Fibroblast of lung (primary cell): ENCODE measurements around the gene RAPGEF5. TPM values are rescaled to one million over a fixed set of nuclear protein-coding genes. Genes with fewer than 3 reads are reported as not detected.

ENCODE experiments used
- DNase-seq, 2 donors: peaks; one replicate each; pipeline versions ENCODE4 v3.0.0 to v3.0.0-alpha.2; 2010; ENCODE audit warnings: low read depth in 2 of 2
- H2AFZ ChIP-seq: 2 replicates; pipeline ENCODE4 v1.5.1; 2012; ENCODE audit warnings: low read length, control low read depth, inconsistent platforms
- H3K27ac ChIP-seq: 2 replicates; pipeline ENCODE4 v1.5.1; 2011; ENCODE audit warnings: low read length, control low read depth; ENCODE audit not compliant: insufficient read depth
- H3K27me3 ChIP-seq: 2 replicates; pipeline ENCODE4 v1.5.1; 2011; ENCODE audit warnings: mild to moderate bottlenecking, low read length; ENCODE audit not compliant: control insufficient read depth, insufficient read depth
- H3K36me3 ChIP-seq: 2 replicates; pipeline ENCODE4 v1.5.1; 2011; ENCODE audit warnings: low read length; ENCODE audit not compliant: control insufficient read depth, insufficient read depth
- H3K4me1 ChIP-seq: 2 replicates; pipeline ENCODE4 v1.5.1; 2011; ENCODE audit warnings: low read length; ENCODE audit not compliant: control insufficient read depth, insufficient read depth; ENCODE audit errors: extremely low read depth
- H3K4me2 ChIP-seq: 2 replicates; pipeline ENCODE4 v1.5.1; 2011; ENCODE audit warnings: low read length, control low read depth; ENCODE audit not compliant: insufficient read depth; ENCODE audit errors: extremely low read depth
- H3K4me3 ChIP-seq, 4 experiments: fragments of 200-600 bp in 1 of 4; sonication (generic) in 1 of 4; replicated peaks in 1 of 4; 2 replicates each; pipeline ENCODE4 v1.5.1; 2011 to 2016; ENCODE audit warnings: low read length in 4 of 4, low read depth in 3 of 4, mild to moderate bottlenecking in 3 of 4, control low read depth in 2 of 4, inconsistent platforms in 1 of 4, mixed read lengths in 1 of 4; ENCODE audit not compliant: insufficient read depth in 1 of 4; ENCODE audit errors: control extremely low read depth in 1 of 4
- H3K79me2 ChIP-seq: 2 replicates; pipeline ENCODE4 v1.5.1; 2012; ENCODE audit warnings: mild to moderate bottlenecking, low read length, inconsistent platforms; ENCODE audit not compliant: control insufficient read depth, insufficient read depth
- H3K9ac ChIP-seq: 2 replicates; pipeline ENCODE4 v1.5.1; 2011; ENCODE audit warnings: mild to moderate bottlenecking, low read length, control low read depth; ENCODE audit not compliant: insufficient read depth
- H3K9me3 ChIP-seq: 2 replicates; pipeline ENCODE4 v1.5.1; 2012; ENCODE audit warnings: low read depth, low read length; ENCODE audit not compliant: control insufficient read depth, insufficient read depth
- H4K20me1 ChIP-seq: 2 replicates; pipeline ENCODE4 v1.5.1; 2011; ENCODE audit warnings: low read length; ENCODE audit not compliant: control insufficient read depth, insufficient read depth; ENCODE audit errors: extremely low read depth
- EZH2 ChIP-seq: IDR thresholded peaks from 2 replicates; pipeline ENCODE4 v1.5.1; 2012; ENCODE audit warnings: low read length, control low read depth, mild to moderate bottlenecking; ENCODE audit errors: missing control alignments
- polyA plus RNA-seq, 2 donors: library from polyadenylated mRNA; depleted of rRNA in 1 of 2; stranded (reverse) in 1 of 2; unstranded in 1 of 2; fragments of >200 nt; gene quantifications; 2 replicates each; pipeline ENCODE4 v1.2.1, GENCODE V29; 2011 to 2012; ENCODE audit warnings: missing spikeins in 1 of 2
- total RNA-seq: library from RNA; depleted of rRNA; stranded (reverse); fragments of >200 nt; gene quantifications from 2 replicates; pipeline ENCODE4 v1.2.1, GENCODE V29; 2014
- TF ChIP-seq, protein P1 (sequence below), 2 donors: IDR thresholded peaks in 1 of 2; conservative IDR thresholded peaks in 1 of 2; 1 replicate in 1 of 2; 2 replicates in 1 of 2; pipeline ENCODE4 v1.5.1; 2011 to 2012; ENCODE audit warnings: low read length in 2 of 2, control low read depth in 1 of 2, inconsistent platforms in 1 of 2, low read depth in 1 of 2, mild to moderate bottlenecking in 1 of 2

The RAPGEF5 gene
- total and polyA plus RNA-seq, 2 donors (not counting 1 experiment from before 2014, with no cell fraction given), result 1.4 to 1.5 TPM

DNA sequence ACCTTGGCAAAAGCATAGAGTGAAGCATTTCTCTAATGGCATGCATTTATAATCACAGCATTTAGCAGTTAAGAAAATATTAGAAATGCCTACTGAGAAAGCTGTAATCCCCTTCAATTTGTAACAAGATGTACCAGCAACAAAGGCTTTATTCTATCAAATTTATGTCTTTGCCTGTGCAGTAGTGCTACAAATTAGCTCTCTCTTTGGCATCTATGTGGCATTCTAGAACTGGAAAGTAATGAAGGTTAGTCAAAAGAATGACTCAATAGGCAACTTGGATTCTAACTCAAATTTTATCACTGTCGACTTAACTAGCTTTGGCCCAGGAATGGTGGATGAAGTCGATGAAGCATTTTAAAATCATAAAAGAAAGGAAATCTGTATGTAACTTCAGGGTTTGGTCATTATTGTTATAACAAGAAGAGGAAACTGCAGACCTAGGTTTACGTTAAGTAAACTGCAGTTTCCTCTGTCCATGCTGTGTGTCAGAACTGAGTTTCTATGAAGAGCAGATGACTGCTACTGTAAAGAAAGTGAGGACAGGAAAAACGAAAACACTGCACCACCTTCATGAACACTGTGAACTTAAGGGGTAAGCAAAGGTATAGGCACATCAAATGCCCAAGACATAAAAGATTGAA, 140.0 kb downstream of the RAPGEF5 start:
- H4K20me1 ChIP-seq, result no peaks in the 10 kb centered on the region
- no peak for DNase-seq
- no peaks in the 10 kb centered on the region for H3K4me1 ChIP-seq
- no peaks in the 10 kb centered on the region for H3K9me3 ChIP-seq
- H3K4me3 ChIP-seq, result no peak overlapping the region
- H3K27me3 ChIP-seq, result no peaks in the 10 kb centered on the region
- H2AFZ ChIP-seq, result no peak overlapping the region
- H3K36me3 ChIP-seq, result no peaks in the 10 kb centered on the region
- no peaks in the 10 kb centered on the region for H3K79me2 ChIP-seq
- no peak overlapping the region for H3K27ac ChIP-seq
- H3K4me2 ChIP-seq, result no peak overlapping the region
- no peak overlapping the region for H3K9ac ChIP-seq
- no peak for TF ChIP-seq EZH2
- TF ChIP-seq, protein P1, sequence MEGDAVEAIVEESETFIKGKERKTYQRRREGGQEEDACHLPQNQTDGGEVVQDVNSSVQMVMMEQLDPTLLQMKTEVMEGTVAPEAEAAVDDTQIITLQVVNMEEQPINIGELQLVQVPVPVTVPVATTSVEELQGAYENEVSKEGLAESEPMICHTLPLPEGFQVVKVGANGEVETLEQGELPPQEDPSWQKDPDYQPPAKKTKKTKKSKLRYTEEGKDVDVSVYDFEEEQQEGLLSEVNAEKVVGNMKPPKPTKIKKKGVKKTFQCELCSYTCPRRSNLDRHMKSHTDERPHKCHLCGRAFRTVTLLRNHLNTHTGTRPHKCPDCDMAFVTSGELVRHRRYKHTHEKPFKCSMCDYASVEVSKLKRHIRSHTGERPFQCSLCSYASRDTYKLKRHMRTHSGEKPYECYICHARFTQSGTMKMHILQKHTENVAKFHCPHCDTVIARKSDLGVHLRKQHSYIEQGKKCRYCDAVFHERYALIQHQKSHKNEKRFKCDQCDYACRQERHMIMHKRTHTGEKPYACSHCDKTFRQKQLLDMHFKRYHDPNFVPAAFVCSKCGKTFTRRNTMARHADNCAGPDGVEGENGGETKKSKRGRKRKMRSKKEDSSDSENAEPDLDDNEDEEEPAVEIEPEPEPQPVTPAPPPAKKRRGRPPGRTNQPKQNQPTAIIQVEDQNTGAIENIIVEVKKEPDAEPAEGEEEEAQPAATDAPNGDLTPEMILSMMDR (conservative IDR thresholded peaks at IDR 0.05 in 1 of 2, IDR thresholded peaks at IDR 0.05 in 1 of 2; ENCODE audit: low read depth in 1 of 2, low read length in 2 of 2), result no peak

DNA sequence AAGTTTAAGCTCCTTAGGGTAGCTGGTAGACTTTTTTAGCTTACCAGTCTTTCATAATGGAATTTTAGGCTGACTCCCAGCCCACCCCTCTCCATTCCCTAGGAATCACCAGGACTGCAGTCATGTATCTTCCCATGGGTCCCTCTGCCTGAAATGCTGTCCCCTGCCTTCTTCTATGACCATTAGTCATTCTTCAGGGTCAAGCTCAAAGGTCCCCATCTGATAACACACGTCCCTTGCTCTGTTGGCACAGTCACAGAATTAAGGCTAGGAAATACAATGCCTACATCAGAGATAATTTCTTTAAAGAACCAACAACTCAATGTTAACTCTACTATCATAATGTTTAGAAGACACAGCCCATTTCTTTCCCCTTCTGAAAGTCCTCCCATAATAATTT, 140.6 kb downstream of the RAPGEF5 start:
- H3K4me1 ChIP-seq, result no peaks in the 10 kb centered on the region
- H3K9ac ChIP-seq, result no peak overlapping the region
- no peaks in the 10 kb centered on the region for H3K36me3 ChIP-seq
- no peak for DNase-seq
- no peak overlapping the region for H3K4me3 ChIP-seq
- TF ChIP-seq, protein P1 (conservative IDR thresholded peaks at IDR 0.05 in 1 of 2, IDR thresholded peaks at IDR 0.05 in 1 of 2; ENCODE audit: low read depth in 1 of 2, low read length in 2 of 2), result no peak
- TF ChIP-seq EZH2, result no peak
- H3K27ac ChIP-seq, result no peak overlapping the region
- H3K79me2 ChIP-seq, result no peaks in the 10 kb centered on the region
- H3K4me2 ChIP-seq, result no peak overlapping the region
- no peaks in the 10 kb centered on the region for H3K9me3 ChIP-seq
- no peak overlapping the region for H2AFZ ChIP-seq
- H3K27me3 ChIP-seq, result no peaks in the 10 kb centered on the region
- H4K20me1 ChIP-seq, result no peaks in the 10 kb centered on the region

DNA sequence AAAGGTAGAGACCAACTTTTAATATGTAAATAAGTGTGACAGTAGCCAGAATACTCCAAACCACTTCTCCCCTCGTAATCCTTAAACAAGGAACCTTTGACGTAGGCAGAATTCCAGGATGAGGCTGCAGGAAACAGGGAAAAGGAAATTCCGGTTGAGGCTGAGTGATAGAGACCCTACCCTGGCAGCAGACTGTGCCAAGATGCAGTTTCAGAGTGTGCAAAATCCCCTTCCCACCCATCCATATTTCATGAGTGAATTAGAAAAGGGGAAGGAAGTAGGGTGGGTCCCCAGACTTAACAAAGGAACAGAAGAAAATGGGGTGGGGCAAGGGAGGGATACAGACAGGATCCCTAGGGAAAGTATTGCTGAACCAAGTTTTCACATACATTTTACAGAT, 143.0 kb downstream of the RAPGEF5 start:
- Histone ChIP-seq H3K27me3 (no peaks in the 10 kb centered on the region), H3K9me3 (no peaks in the 10 kb centered on the region), H2AFZ (no peak overlapping the region), H3K4me1 (no peaks in the 10 kb centered on the region), H3K36me3 (no peaks in the 10 kb centered on the region), H3K27ac (no peak overlapping the region), H4K20me1 (no peaks in the 10 kb centered on the region), H3K4me3 (no peak overlapping the region), H3K4me2 (no peak overlapping the region), H3K9ac (no peak overlapping the region), H3K79me2 (no peaks in the 10 kb centered on the region)
- no peak for TF ChIP-seq EZH2
- TF ChIP-seq, protein P1 (conservative IDR thresholded peaks at IDR 0.05 in 1 of 2, IDR thresholded peaks at IDR 0.05 in 1 of 2; ENCODE audit: low read depth in 1 of 2, low read length in 2 of 2), result no peak
- no peak for DNase-seq
